ENCODE results near the gene PLA2G12A.

Gene PLA2G12A

GRCh38 chr4:109754093-109754857 lies 24.4 kb upstream of the PLA2G12A start:
- no peaks in the 10 kb centered on the region for H3K36me3 ChIP-seq (replicated peaks)
- no peak overlapping the region for H3K4me3 ChIP-seq (ENCODE audit: low read depth, low read length)
- in situ Hi-C loops (cut with HindIII; ENCODE audit: low pct_ligation_motif_present, low sequenced_read_pairs), result no loop called here
- TF ChIP-seq, protein P1, sequence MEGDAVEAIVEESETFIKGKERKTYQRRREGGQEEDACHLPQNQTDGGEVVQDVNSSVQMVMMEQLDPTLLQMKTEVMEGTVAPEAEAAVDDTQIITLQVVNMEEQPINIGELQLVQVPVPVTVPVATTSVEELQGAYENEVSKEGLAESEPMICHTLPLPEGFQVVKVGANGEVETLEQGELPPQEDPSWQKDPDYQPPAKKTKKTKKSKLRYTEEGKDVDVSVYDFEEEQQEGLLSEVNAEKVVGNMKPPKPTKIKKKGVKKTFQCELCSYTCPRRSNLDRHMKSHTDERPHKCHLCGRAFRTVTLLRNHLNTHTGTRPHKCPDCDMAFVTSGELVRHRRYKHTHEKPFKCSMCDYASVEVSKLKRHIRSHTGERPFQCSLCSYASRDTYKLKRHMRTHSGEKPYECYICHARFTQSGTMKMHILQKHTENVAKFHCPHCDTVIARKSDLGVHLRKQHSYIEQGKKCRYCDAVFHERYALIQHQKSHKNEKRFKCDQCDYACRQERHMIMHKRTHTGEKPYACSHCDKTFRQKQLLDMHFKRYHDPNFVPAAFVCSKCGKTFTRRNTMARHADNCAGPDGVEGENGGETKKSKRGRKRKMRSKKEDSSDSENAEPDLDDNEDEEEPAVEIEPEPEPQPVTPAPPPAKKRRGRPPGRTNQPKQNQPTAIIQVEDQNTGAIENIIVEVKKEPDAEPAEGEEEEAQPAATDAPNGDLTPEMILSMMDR (IDR thresholded peaks at IDR 0.05; ENCODE audit: low read depth, low read length, missing control alignments), result no peak
- no peaks in the 10 kb centered on the region for H3K27me3 ChIP-seq (replicated peaks)
- H3K27ac ChIP-seq, result no peak overlapping the region
- no peak for DNase-seq

DNA sequence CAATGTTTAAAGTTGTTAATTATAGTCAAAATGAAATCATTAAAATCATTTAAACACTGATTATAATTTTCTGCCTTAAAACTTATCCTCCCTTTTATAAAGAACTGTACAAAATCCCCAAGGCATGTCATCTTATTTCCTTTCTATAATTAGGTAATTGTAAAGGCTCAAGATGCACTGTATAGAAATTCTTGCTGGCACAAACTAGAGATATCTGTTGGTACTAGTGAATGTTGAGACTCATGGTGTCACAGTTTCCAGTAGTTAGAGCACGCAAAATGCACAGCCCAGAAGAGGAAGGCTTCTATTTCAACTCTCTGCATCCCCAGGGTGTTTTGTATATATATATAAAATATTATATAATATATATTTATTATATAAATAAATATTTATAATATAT lies 22.7 kb upstream of the PLA2G12A start:
- Histone ChIP-seq H3K36me3 (replicated peaks) (no peaks in the 10 kb centered on the region), H3K4me3 (ENCODE audit: low read depth, low read length) (no peak overlapping the region), H3K27me3 (replicated peaks) (no peaks in the 10 kb centered on the region), H3K27ac (no peak overlapping the region)
- TF ChIP-seq, protein P1 (IDR thresholded peaks at IDR 0.05; ENCODE audit: low read depth, low read length, missing control alignments), result no peak
- no peak for DNase-seq
- in situ Hi-C loops (cut with HindIII; ENCODE audit: low pct_ligation_motif_present, low sequenced_read_pairs), result no loop called here

- Histone ChIP-seq H3K27ac (no peak overlapping the region), H3K27me3 (replicated peaks) (no peaks in the 10 kb centered on the region), H3K36me3 (replicated peaks) (no peaks in the 10 kb centered on the region), H3K4me3 (ENCODE audit: low read depth, low read length) (no peak overlapping the region)
- in situ Hi-C loops (cut with HindIII; ENCODE audit: low pct_ligation_motif_present, low sequenced_read_pairs), result no loop called here
- no peak for DNase-seq
- TF ChIP-seq, protein P1 (IDR thresholded peaks at IDR 0.05; ENCODE audit: low read depth, low read length, missing control alignments), result no peak
Measured at GRCh38 chr4:109751852-109752251, 22.0 kb upstream of the PLA2G12A start.

DNA sequence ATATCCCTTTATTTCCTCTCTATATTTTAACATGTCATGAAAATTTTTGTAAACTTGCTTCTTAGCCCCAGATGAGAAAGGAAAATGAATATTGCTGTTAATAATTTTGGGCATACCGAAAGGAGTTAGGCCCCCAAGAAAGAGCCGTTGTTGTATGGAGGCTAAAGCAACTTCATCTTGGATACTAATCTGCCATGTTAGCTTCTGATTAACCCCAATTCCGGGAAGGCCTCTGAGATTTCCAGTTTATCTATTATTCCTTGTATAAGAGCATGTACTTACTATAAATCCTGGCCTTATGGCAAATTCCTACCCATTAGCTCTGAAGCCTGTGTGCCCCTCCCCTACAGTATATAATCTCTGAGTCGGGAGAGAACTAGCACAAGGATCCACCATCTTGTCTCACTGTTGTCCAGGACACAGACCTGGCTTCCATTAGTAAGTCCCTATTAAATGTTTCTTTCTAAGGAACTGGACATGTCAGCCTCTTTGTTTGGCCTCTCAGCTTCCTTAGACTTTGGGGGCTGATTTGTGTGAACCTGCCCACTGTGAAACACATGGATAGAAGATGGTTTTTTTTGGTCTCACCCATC lies 20.9 kb upstream of the PLA2G12A start:
- Histone ChIP-seq H3K27me3 (replicated peaks) (no peaks in the 10 kb centered on the region), H3K27ac (no peak overlapping the region), H3K4me3 (ENCODE audit: low read depth, low read length) (no peak overlapping the region), H3K36me3 (replicated peaks) (no peaks in the 10 kb centered on the region)
- in situ Hi-C loops (cut with HindIII; ENCODE audit: low pct_ligation_motif_present, low sequenced_read_pairs), result no loop called here
- DNase-seq, result no peak
- TF ChIP-seq, protein P1 (IDR thresholded peaks at IDR 0.05; ENCODE audit: low read depth, low read length, missing control alignments), result no peak

DNA sequence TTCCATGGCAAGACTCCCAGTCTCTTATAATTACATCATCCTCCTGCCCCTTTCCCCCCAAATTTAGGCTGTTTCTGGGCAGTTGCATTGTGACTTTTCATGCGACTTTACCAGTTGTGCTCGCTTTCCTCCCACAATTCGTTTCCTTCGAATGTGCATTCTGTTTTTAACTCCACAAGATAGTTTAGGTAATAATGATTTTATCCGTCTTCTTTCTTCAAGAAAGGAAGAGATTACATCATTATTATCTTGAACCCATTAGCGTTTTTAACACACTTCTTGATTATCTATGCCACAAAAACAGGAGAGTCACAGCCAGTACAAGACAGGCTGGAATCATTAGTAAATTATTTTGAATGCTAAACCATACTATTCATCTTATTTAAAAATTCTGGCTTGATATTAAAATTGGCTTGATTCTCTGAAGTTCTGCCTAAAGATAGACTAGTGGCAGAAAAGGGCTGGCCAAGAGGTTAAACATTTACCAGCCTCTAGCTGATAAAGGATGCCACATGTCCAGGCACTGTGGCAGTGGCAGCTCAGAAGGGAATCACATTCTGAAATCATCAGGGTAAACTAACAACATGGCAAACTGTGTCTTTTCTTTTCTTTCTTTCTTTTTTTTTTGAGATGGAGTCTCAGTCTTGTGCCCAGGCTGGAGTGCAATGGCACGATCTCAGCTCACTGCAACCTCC lies 19.7 kb upstream of the PLA2G12A start:
- in situ Hi-C loops (cut with HindIII; ENCODE audit: low pct_ligation_motif_present, low sequenced_read_pairs), result no loop called here
- Histone ChIP-seq H3K27ac (no peak overlapping the region), H3K27me3 (replicated peaks) (no peaks in the 10 kb centered on the region), H3K36me3 (replicated peaks) (no peaks in the 10 kb centered on the region), H3K4me3 (ENCODE audit: low read depth, low read length) (no peak overlapping the region)
- no peak for DNase-seq
- TF ChIP-seq, protein P1 (IDR thresholded peaks at IDR 0.05; ENCODE audit: low read depth, low read length, missing control alignments), result no peak

Data from brain microvascular endothelial cell (primary cell).